ENCODE measurements around the gene SSX5.

GRCh38 chrX:48154796-48155195, 41.8 kb downstream of the SSX5 start:
- no peak for TF ChIP-seq CTCF (IDR thresholded peaks at IDR 0.05; ENCODE audit: low read depth, low read length, poor library complexity, severe bottlenecking)
- no peak for TF ChIP-seq EZH2phosphoT487 (IDR thresholded peaks at IDR 0.05; ENCODE audit: borderline replicate concordance, low read length)
